GM12878 (cell line): ENCODE data around the gene SPANXN3. TPM values are rescaled to one million over a fixed set of nuclear protein-coding genes. Genes with fewer than 3 reads are reported as not detected.
"Not testable (repeated sequence)": the region's sequence is repeated elsewhere in the genome, so short reads cannot be mapped to it uniquely, and the experiment has no call there.

Experiments used
- ATAC-seq: fragments of 200-7000 bp; cut with Tn5 transposase; 3 replicates; pipeline ENCODE4 v1.9.1; 2020; ENCODE audit warnings: mild to moderate bottlenecking, moderate library complexity
- BruUV-seq: library from RNA; stranded (reverse); fragments of 400-500 nt; replicated peaks from 2 replicates; lab custom pipeline; 2021; lab: Mats Ljungman, UMichigan
- CTCF ChIA-PET: fragments of 300-600 bp; sonication (Branson Sonifier 250); formaldehyde crosslinking; extraction: SDS; loops from one replicate; lab custom pipeline; 2021; ENCODE audit warnings: inconsistent platforms; lab: Yijun Ruan, JAX
- POLR2A ChIA-PET: fragments of 350-600 bp; formaldehyde crosslinking; extraction: SDS; loops from one replicate; lab custom pipeline; 2021; ENCODE audit warnings: inconsistent platforms; lab: Charles Lee
- RAD21 ChIA-PET: fragments of 300-600 bp; sonication (Branson Sonifier 250); formaldehyde crosslinking; loops from one replicate; lab custom pipeline; 2023; ENCODE audit warnings: antibody characterized with exemption; ENCODE audit not compliant: unreplicated experiment; lab: Charles Lee
- SMC1A ChIA-PET: fragments of 300-600 bp; sonication (Branson Sonifier 250); formaldehyde crosslinking; loops from one replicate; lab custom pipeline; 2023; ENCODE audit not compliant: unreplicated experiment, uncharacterized antibody; lab: Charles Lee
- DNase-seq: peaks from one replicate; pipeline ENCODE4 v3.0.0-alpha.2; 2011; ENCODE audit warnings: low read depth, low spot score
- FAIRE-seq: peaks from 3 replicates; lab custom pipeline; 2011; peaks lifted over from hg19 to GRCh38; lab: Jason Lieb, UNC
- H2AFZ ChIP-seq: 2 replicates; pipeline ENCODE4 v1.6.0; 2011; ENCODE audit warnings: low read depth, low read length, control low read depth; ENCODE audit not compliant: control insufficient read depth
- H3K27ac ChIP-seq: 2 replicates; pipeline ENCODE4 v1.5.1; 2011; ENCODE audit warnings: control low read depth; ENCODE audit not compliant: control insufficient read depth, insufficient read depth
- H3K27me3 ChIP-seq, 2 experiments: replicated peaks in 1 of 2; 2 replicates each; pipeline versions ENCODE4 v1.6.0 to v1.6.1; 2011; ENCODE audit warnings: low read length in 1 of 2; ENCODE audit not compliant: control insufficient read depth in 2 of 2, insufficient read depth in 2 of 2
- H3K36me3 ChIP-seq, 2 experiments: 2 replicates each; pipeline ENCODE4 v1.5.1; 2011; ENCODE audit warnings: low read length in 1 of 2; ENCODE audit not compliant: control insufficient read depth in 2 of 2, insufficient read depth in 2 of 2
- H3K4me1 ChIP-seq: 2 replicates; pipeline ENCODE4 v1.6.1; 2011; ENCODE audit warnings: mild to moderate bottlenecking, low read length, moderate library complexity, mixed read lengths; ENCODE audit not compliant: control insufficient read depth, insufficient read depth
- H3K4me2 ChIP-seq: 2 replicates; pipeline ENCODE4 v1.6.0; 2011; ENCODE audit warnings: control low read depth; ENCODE audit not compliant: control insufficient read depth, insufficient read depth
- H3K4me3 ChIP-seq: fragments of 200-600 bp; sonication (generic); 2 replicates; pipeline ENCODE4 v1.5.1; 2016
- H3K79me2 ChIP-seq: 2 replicates; pipeline ENCODE4 v1.6.0; 2011; ENCODE audit warnings: low read length; ENCODE audit not compliant: control insufficient read depth, insufficient read depth
- H3K9ac ChIP-seq: 2 replicates; pipeline ENCODE4 v1.8.0; 2011; ENCODE audit warnings: low read length, control low read depth, mixed read lengths; ENCODE audit not compliant: control insufficient read depth, insufficient read depth
- H3K9me3 ChIP-seq: replicated peaks from 3 replicates; pipeline ENCODE4 v1.5.1; 2011; ENCODE audit warnings: mild to moderate bottlenecking, low read length; ENCODE audit not compliant: control insufficient read depth, insufficient read depth
- H4K20me1 ChIP-seq: 2 replicates; pipeline ENCODE4 v1.6.0; 2011; ENCODE audit not compliant: control insufficient read depth, insufficient read depth
- CREB1 ChIP-seq: IDR thresholded peaks from 2 replicates; pipeline ENCODE4 v1.6.1; 2012; ENCODE audit warnings: low read depth, mild to moderate bottlenecking, inconsistent platforms
- IKZF1 ChIP-seq: fragments of 450-650 bp; conservative IDR thresholded peaks from 2 replicates; pipeline ENCODE4 v1.6.1; 2017; ENCODE audit warnings: antibody characterized with exemption, mild to moderate bottlenecking
- KLF5 ChIP-seq: fragments of 450-650 bp; IDR thresholded peaks from 2 replicates; pipeline ENCODE4 v1.6.1; 2014; ENCODE audit warnings: mild to moderate bottlenecking; ENCODE audit not compliant: partially characterized antibody
- NR2C1 ChIP-seq: fragments of 450-650 bp; IDR thresholded peaks from 2 replicates; pipeline ENCODE4 v1.6.1; 2017; ENCODE audit warnings: antibody characterized with exemption, mild to moderate bottlenecking, moderate library complexity
- POU2F2 ChIP-seq: IDR thresholded peaks from 3 replicates; pipeline ENCODE4 v1.6.1; 2011; ENCODE audit warnings: low read depth, mild to moderate bottlenecking, low read length, borderline replicate concordance
- PRDM15 ChIP-seq: fragments of 450-650 bp; formaldehyde crosslinking; IDR thresholded peaks from 2 replicates; pipeline ENCODE4 v1.4.0; 2020; ENCODE audit warnings: mild to moderate bottlenecking, moderate library complexity
- RELA ChIP-seq: fragments of 450-650 bp; IDR thresholded peaks from 2 replicates; pipeline ENCODE4 v1.8.0; 2014; ENCODE audit warnings: borderline replicate concordance; ENCODE audit not compliant: partially characterized antibody
- SPI1 ChIP-seq: IDR thresholded peaks from 2 replicates; pipeline ENCODE4 v1.6.1; 2011; ENCODE audit warnings: low read depth, mild to moderate bottlenecking, low read length, moderate library complexity, borderline replicate concordance; ENCODE audit not compliant: insufficient read depth
- STAT3 ChIP-seq: IDR thresholded peaks from 2 replicates; pipeline ENCODE4 v1.6.1; 2011; ENCODE audit warnings: low read depth, low read length, improper control_type of control experiment
- TAF1 ChIP-seq: IDR thresholded peaks from 2 replicates; pipeline ENCODE4 v1.6.1; 2011; ENCODE audit warnings: mild to moderate bottlenecking, low read depth, low read length, borderline replicate concordance
- USF1 ChIP-seq: IDR thresholded peaks from 2 replicates; pipeline ENCODE4 v1.6.1; 2011; ENCODE audit warnings: borderline replicate concordance, low read depth, mild to moderate bottlenecking, moderate library complexity, mixed read lengths, low read length; ENCODE audit not compliant: insufficient read depth; ENCODE audit errors: extremely low read length
- ZNF384 ChIP-seq: IDR thresholded peaks from 2 replicates; pipeline ENCODE4 v1.6.1; 2012; ENCODE audit warnings: low read depth, mild to moderate bottlenecking, low read length, improper control_type of control experiment, borderline replicate concordance
- WGBS: methylation state at CpG from one replicate; pipeline ENCODE4 v1.1.6; 2016; ENCODE audit warnings: low lambda C conversion rate; ENCODE audit not compliant: insufficient replicate concordance, insufficient coverage; ENCODE audit errors: missing lambda C conversion rate; 5-methylcytosine and 5-hydroxymethylcytosine counted together
- in situ Hi-C: fragments of 300-500 bp; cut with MboI; formaldehyde crosslinking; loops from 9 replicates; pipeline ENCODE4 v1.14.3; 2018; ENCODE audit warnings: mixed read lengths
- intact Hi-C: fragments of 100-400 bp; cut with micrococcal nuclease; formaldehyde crosslinking; loops from one replicate; pipeline ENCODE4 v1.14.2; 2022; ENCODE audit not compliant: unreplicated experiment
- polyA plus RNA-seq, 11 experiments: library from polyadenylated mRNA; depleted of rRNA in 4 of 11; unstranded in 6 of 11; stranded (reverse) in 5 of 11; fragments of >200 nt; fragmentation: Nextera tagmentation in 4 of 11; fragmentation: Illumina TruSeq in 1 of 11; extraction: Ambion mirVana in 4 of 11; extraction: Trizol in 1 of 11; gene quantifications; 1 replicate in 1 of 11; 2 replicates in 10 of 11; pipeline versions ENCODE4 v1.2.1 to v1.2.3, GENCODE V29; 2011 to 2016; ENCODE audit warnings: inconsistent platforms in 2 of 11, missing spikeins in 2 of 11, low read depth in 1 of 11
- total RNA-seq, 4 experiments: library from RNA; depleted of rRNA in 3 of 4; stranded (reverse); fragments of >200 nt in 3 of 4; fragmentation: Illumina TruSeq in 1 of 4; extraction: Trizol in 1 of 4; gene quantifications; 2 replicates each; pipeline versions ENCODE4 v1.2.1 to v1.2.3, GENCODE V29; 2013 to 2021
- TF ChIP-seq, protein P1 (sequence below): fragments of 450-650 bp; IDR thresholded peaks from 2 replicates; pipeline ENCODE4 v1.6.1; 2017; ENCODE audit warnings: borderline replicate concordance

SPANXN3 gene
- total and polyA plus RNA-seq, 10 of the 15 experiments (the other 5 are each of a cell fraction or from before 2014, with no cell fraction given): not detected

DNA sequence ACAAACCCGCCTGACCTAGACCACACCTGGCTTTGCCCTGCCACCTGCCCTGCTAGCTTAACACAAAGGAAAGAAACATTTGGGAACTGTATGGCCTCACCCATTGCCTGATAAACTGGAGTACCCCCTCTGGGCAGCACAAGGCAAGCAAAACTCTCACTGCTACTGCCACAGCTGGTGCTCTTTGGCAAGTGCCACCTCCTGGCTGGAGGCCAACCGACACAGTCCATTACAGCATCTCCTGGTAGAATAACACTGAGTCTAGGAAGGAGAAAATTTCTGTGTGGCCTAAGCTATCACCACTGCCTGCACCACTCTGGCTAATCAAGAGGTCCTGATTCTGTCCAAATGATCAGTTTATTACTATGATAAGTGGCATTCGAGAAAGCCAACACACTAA lies 18.9 kb upstream of the SPANXN3 start (continued):
- no peak for TF ChIP-seq PRDM15 (CRISPR knock-in tag)
- TF ChIP-seq STAT3: no peak
- no peak for TF ChIP-seq USF1
- no peak for TF ChIP-seq TAF1
- no peak for TF ChIP-seq KLF5
- TF ChIP-seq, protein P1, sequence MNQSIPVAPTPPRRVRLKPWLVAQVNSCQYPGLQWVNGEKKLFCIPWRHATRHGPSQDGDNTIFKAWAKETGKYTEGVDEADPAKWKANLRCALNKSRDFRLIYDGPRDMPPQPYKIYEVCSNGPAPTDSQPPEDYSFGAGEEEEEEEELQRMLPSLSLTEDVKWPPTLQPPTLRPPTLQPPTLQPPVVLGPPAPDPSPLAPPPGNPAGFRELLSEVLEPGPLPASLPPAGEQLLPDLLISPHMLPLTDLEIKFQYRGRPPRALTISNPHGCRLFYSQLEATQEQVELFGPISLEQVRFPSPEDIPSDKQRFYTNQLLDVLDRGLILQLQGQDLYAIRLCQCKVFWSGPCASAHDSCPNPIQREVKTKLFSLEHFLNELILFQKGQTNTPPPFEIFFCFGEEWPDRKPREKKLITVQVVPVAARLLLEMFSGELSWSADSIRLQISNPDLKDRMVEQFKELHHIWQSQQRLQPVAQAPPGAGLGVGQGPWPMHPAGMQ: no peak
- no peak for TF ChIP-seq IKZF1
- no peak for TF ChIP-seq CREB1
- no peak for TF ChIP-seq SPI1
- no peak for TF ChIP-seq ZNF384
- TF ChIP-seq NR2C1: no peak
- no peak for TF ChIP-seq POU2F2
- TF ChIP-seq RELA: no peak

DNA sequence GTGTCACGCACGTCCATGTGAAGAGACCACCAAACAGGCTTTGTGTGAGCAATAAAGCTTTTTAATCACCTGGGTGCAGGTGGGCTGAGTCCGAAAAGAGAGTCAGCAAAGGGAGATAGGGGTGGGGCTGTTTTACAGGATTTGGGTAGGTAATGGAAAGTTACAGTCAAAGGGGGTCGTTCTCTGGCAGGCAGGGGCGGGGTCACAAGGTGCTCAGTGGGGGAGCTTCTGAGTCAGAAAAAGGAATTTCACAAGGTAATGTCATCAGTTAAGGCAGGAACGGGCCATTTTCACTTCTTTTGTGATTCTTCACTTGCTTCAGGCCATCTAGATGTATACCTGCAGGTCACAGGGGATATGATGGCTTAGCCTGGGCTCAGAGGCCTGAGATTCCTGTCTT lies 15.1 kb downstream of the SPANXN3 start:
- CTCF ChIA-PET, BruUV-seq, H3K79me2 ChIP-seq, RAD21 ChIA-PET, H3K4me2 ChIP-seq, H3K36me3 ChIP-seq, POLR2A ChIA-PET, DNase-seq, H3K9ac ChIP-seq, H3K27ac ChIP-seq, H3K27me3 ChIP-seq, H3K4me1 ChIP-seq, H3K9me3 ChIP-seq, FAIRE-seq, H4K20me1 ChIP-seq, H2AFZ ChIP-seq, ATAC-seq, intact Hi-C loops, SMC1A ChIA-PET, in situ Hi-C loops, H3K4me3 ChIP-seq: not testable (repeated sequence)
- WGBS: 13% methylated on average over 5 of the region's 6 CpGs
